HEK293T (cell line): ENCODE measurements around the gene ANKRD33.

Experiments
- BHLHE40 ChIP-seq: fragments of 450-650 bp; IDR thresholded peaks from 2 replicates; pipeline ENCODE4 v1.6.1; 2016; ENCODE audit warnings: mild to moderate bottlenecking, moderate library complexity, borderline replicate concordance
- TARDBP ChIP-seq: fragments of 450-650 bp; IDR thresholded peaks from 2 replicates; pipeline ENCODE4 v1.6.1; 2016

GRCh38 chr12:51860986-51861385, 26.9 kb upstream of the ANKRD33 start:
- TF ChIP-seq TARDBP (no peak), BHLHE40 (no peak)
